ENCODE results near the gene PLD6.

- TF ChIP-seq CTCF (IDR thresholded peaks at IDR 0.05) (no peak), POLR2A (IDR thresholded peaks at IDR 0.05) (no peak)
These were observed 37.0 kb upstream of the PLD6 start for GRCh38 chr17:17243163-17243562.

Data from Peyer's patch (tissue), 4 donors.